Measurements from ENCODE around the gene PLXNA1. TPM values are rescaled to one million over a fixed set of nuclear protein-coding genes. Genes with fewer than 3 reads are reported as not detected.

Gene PLXNA1
- total and polyA plus RNA-seq, 2 of the 8 experiments (the other 6 are each of a cell fraction or from before 2014, with no cell fraction given), result 47.5 to 54.9 TPM

GRCh38 chr3:126939733-126940132 lies 43.2 kb upstream of the PLXNA1 start:
- no peak overlapping the region for H3K4ac ChIP-seq (replicated peaks; ENCODE audit: insufficient read length, low read depth, low read length)
- no peaks in the 10 kb centered on the region for H3K36me3 ChIP-seq (ENCODE audit: control insufficient read depth in 2 of 4, insufficient read depth in 4 of 4, low read length in 3 of 4)
- H3K56ac ChIP-seq (replicated peaks; ENCODE audit: insufficient read length, low read depth, low read length), result no peak overlapping the region
- H3K23me2 ChIP-seq (ENCODE audit: low read depth, low read length), result no peaks in the 10 kb centered on the region
- no peaks in the 10 kb centered on the region for H3K9me3 ChIP-seq (ENCODE audit: insufficient read depth in 2 of 2, low read depth in 1 of 2, low read length in 1 of 2)
- FAIRE-seq (no peak), DNase-seq (ENCODE audit: low read depth in 1 of 2, low spot score in 2 of 2) (no peak)
- no peak overlapping the region for H2BK120ac ChIP-seq (replicated peaks; ENCODE audit: low read depth, low read length)
- H4K8ac ChIP-seq (ENCODE audit: extremely low read depth, insufficient read depth, low read length), result no peak overlapping the region
- no peak overlapping the region for H4K5ac ChIP-seq (ENCODE audit: insufficient read length, low read depth, low read length)
- no peak overlapping the region for H3K27ac ChIP-seq (ENCODE audit: low read depth, low read length)
- no peaks in the 10 kb centered on the region for H3K79me2 ChIP-seq (ENCODE audit: control insufficient read depth in 1 of 2, insufficient read depth in 2 of 2, low read length in 2 of 2)
- no peak overlapping the region for H2BK20ac ChIP-seq (ENCODE audit: low read length)
- H3K4me1 ChIP-seq (replicated peaks in 1 of 4; ENCODE audit: control insufficient read depth in 3 of 4, insufficient read depth in 4 of 4, low read length in 3 of 4), result no peaks in the 10 kb centered on the region
- no peak overlapping the region for H3K18ac ChIP-seq (ENCODE audit: extremely low read depth, low read length)
- WGBS, 2 experiments (ENCODE audit: extremely low coverage in 1 of 2, insufficient coverage in 1 of 2, insufficient read length in 1 of 2, insufficient replicate concordance in 2 of 2, low coverage in 1 of 2, low lambda C conversion rate in 2 of 2, missing lambda C conversion rate in 1 of 2), result 84% methylated on average over 3 of the region's 3 CpGs; no CpG with 5 or more reads in 1 of the 2 experiments
- no peak overlapping the region for H2BK15ac ChIP-seq (ENCODE audit: low read length)
- peaks cover 0 to 2% of the 10 kb centered on the region in 2 experiments for H4K20me1 ChIP-seq (replicated peaks in 1 of 2; ENCODE audit: control insufficient read depth in 1 of 2, insufficient read depth in 2 of 2, low read length in 2 of 2)
- TF ChIP-seq JUND (IDR thresholded peaks at IDR 0.05; ENCODE audit: low read length), result no peak
- ChIA-PET POLR2A (ENCODE audit: partially characterized antibody) (no interaction called here), CTCF (ENCODE audit: partially characterized antibody) (interaction anchor here (0.6 to 4.6 kb wide), 4 partner anchors 7 to 17 kb away, joined by 3 to 24 read pairs (median 4); no protein-coding TSS in a partner anchor)
- H3K4me3 ChIP-seq (ENCODE audit: extremely low read depth in 1 of 4, insufficient read depth in 2 of 4, low read depth in 3 of 4, low read length in 4 of 4), result no peak overlapping the region
- no peak overlapping the region for H3K14ac ChIP-seq (ENCODE audit: insufficient read length)
- no peaks in the 10 kb centered on the region for H3K27me3 ChIP-seq (replicated peaks in 1 of 4; ENCODE audit: control insufficient read depth in 3 of 4, extremely low read depth in 1 of 4, insufficient read depth in 3 of 4, low read length in 3 of 4)
- H4K91ac ChIP-seq (replicated peaks; ENCODE audit: insufficient read length, low read length), result no peak overlapping the region
- no peak overlapping the region for H3K23ac ChIP-seq (ENCODE audit: insufficient read length)
- H3K9ac ChIP-seq (replicated peaks in 1 of 4; ENCODE audit: extremely low read depth in 1 of 4, low read depth in 3 of 4, low read length in 3 of 4), result no peak overlapping the region
- no peak overlapping the region for H2AK5ac ChIP-seq (ENCODE audit: low read depth, low read length)
- H2BK12ac ChIP-seq (ENCODE audit: low read depth, low read length), result no peak overlapping the region
- H2AFZ ChIP-seq (ENCODE audit: low read length), result no peak overlapping the region
- no peak overlapping the region for H3K4me2 ChIP-seq (ENCODE audit: insufficient read depth in 1 of 2, low read depth in 2 of 2, low read length in 2 of 2)
- H2BK5ac ChIP-seq (ENCODE audit: low read depth, low read length), result no peak overlapping the region
- H3K79me1 ChIP-seq (ENCODE audit: low read depth, low read length), result peaks cover 4% of the 10 kb centered on the region; the same call in 1 of the 2 replicates

Data from H1 (cell line).